Activated naive CD4-positive, alpha-beta T cell treated with anti-CD3 and anti-CD28 coated beads, Interleukin-2, amount 10 ng/mL, durations not matched to agents 7 days and 5 days (primary cell): ENCODE measurements around the gene UNC79.
"Not testable (repeated sequence)": the region's sequence is repeated elsewhere in the genome, so short reads cannot be mapped to it uniquely, and the experiment has no call there.

Experiments used
- CTCF ChIA-PET: fragments of 350-600 bp; sonication (Branson Sonifier 250); formaldehyde crosslinking; loops from one replicate; lab custom pipeline; 2021; ENCODE audit warnings: antibody characterized with exemption; lab: Charles Lee
- DNase-seq: peaks from one replicate; pipeline ENCODE4 v3.0.0-alpha.2; 2020
- H3K27ac Mint-ChIP-seq: one replicate; pipeline ENCODE4 v1.8.0; 2021; ENCODE audit warnings: mild to moderate bottlenecking, moderate library complexity, mixed read lengths
- H3K27me3 Mint-ChIP-seq: one replicate; pipeline ENCODE4 v1.8.0; 2021; ENCODE audit warnings: mild to moderate bottlenecking, mixed read lengths
- H3K36me3 Mint-ChIP-seq: one replicate; pipeline ENCODE4 v1.8.0; 2021; ENCODE audit warnings: mixed read lengths
- H3K4me1 Mint-ChIP-seq: one replicate; pipeline ENCODE4 v1.8.0; 2021; ENCODE audit warnings: mixed read lengths
- H3K4me3 Mint-ChIP-seq: one replicate; pipeline ENCODE4 v1.8.0; 2021; ENCODE audit warnings: mild to moderate bottlenecking, moderate library complexity, mixed read lengths
- H3K9me3 Mint-ChIP-seq: one replicate; pipeline ENCODE4 v1.8.0; 2021; ENCODE audit warnings: mixed read lengths

The UNC79 gene

GRCh38 chr14:93430315-93431035 lies at the start of gene UNC79:
Gene UNC79 (plus strand): TSS chr14:93430939. CDS start chr14:93431030, 91 bp downstream.
- Mint-ChIP-seq H3K36me3 (no peaks in the 10 kb centered on the region), H3K4me1 (no peaks in the 10 kb centered on the region), H3K9me3 (peaks cover 3% of the 10 kb centered on the region), H3K27me3 (peaks cover 20% of the 10 kb centered on the region), H3K4me3 (no peak within 1 kb of the TSS), H3K27ac (no peak within 1 kb of the TSS)
- no peak for DNase-seq
- CTCF ChIA-PET = no interaction called here

GRCh38 chr14:93381644-93382043 lies 49.1 kb upstream of the UNC79 start:
- H3K4me1 Mint-ChIP-seq = no peaks in the 10 kb centered on the region
- no peaks in the 10 kb centered on the region for H3K36me3 Mint-ChIP-seq
- no peak overlapping the region for H3K27ac Mint-ChIP-seq
- H3K27me3 Mint-ChIP-seq = peaks cover 4% of the 10 kb centered on the region
- no peak for DNase-seq
- CTCF ChIA-PET = interaction anchor here (1.0 kb wide), 1 partner anchor 83 kb away, joined by 3 read pairs; no protein-coding TSS in a partner anchor
- no peaks in the 10 kb centered on the region for H3K9me3 Mint-ChIP-seq
- no peak overlapping the region for H3K4me3 Mint-ChIP-seq

GRCh38 chr14:93384256-93384655 lies 46.5 kb upstream of the UNC79 start:
- H3K36me3 Mint-ChIP-seq, DNase-seq, H3K27me3 Mint-ChIP-seq, H3K27ac Mint-ChIP-seq, CTCF ChIA-PET, H3K4me3 Mint-ChIP-seq, H3K9me3 Mint-ChIP-seq, H3K4me1 Mint-ChIP-seq: not testable (repeated sequence)

GRCh38 chr14:93395231-93395630 lies 35.5 kb upstream of the UNC79 start:
- H3K4me3 Mint-ChIP-seq = no peak overlapping the region
- H3K4me1 Mint-ChIP-seq = no peaks in the 10 kb centered on the region
- H3K36me3 Mint-ChIP-seq = no peaks in the 10 kb centered on the region
- CTCF ChIA-PET = no interaction called here
- H3K9me3 Mint-ChIP-seq = peaks cover 1% of the 10 kb centered on the region
- DNase-seq = no peak
- no peak overlapping the region for H3K27ac Mint-ChIP-seq
- peaks cover 4% of the 10 kb centered on the region for H3K27me3 Mint-ChIP-seq

GRCh38 chr14:93396456-93396855 lies 34.3 kb upstream of the UNC79 start:
- H3K4me3 Mint-ChIP-seq = no peak overlapping the region
- H3K27me3 Mint-ChIP-seq = peaks cover 4% of the 10 kb centered on the region
- CTCF ChIA-PET = no interaction called here

GRCh38 chr14:93398491-93398890 lies 32.2 kb upstream of the UNC79 start:
- DNase-seq = no peak
- Mint-ChIP-seq H3K27ac (no peak overlapping the region), H3K36me3 (no peaks in the 10 kb centered on the region), H3K4me1 (no peaks in the 10 kb centered on the region), H3K27me3 (peaks cover 4% of the 10 kb centered on the region), H3K4me3 (no peak overlapping the region), H3K9me3 (peaks cover 1% of the 10 kb centered on the region)
- CTCF ChIA-PET = no interaction called here

More at GRCh38 chr14:93396456-93396855, 34.3 kb upstream of the UNC79 start:
- Mint-ChIP-seq H3K36me3 (no peaks in the 10 kb centered on the region), H3K9me3 (peaks cover 1% of the 10 kb centered on the region), H3K27ac (no peak overlapping the region), H3K4me1 (no peaks in the 10 kb centered on the region)
- DNase-seq = no peak

- Mint-ChIP-seq H3K36me3 (no peaks in the 10 kb centered on the region), H3K27me3 (no peaks in the 10 kb centered on the region), H3K4me1 (no peaks in the 10 kb centered on the region), H3K4me3 (no peak overlapping the region), H3K9me3 (no peaks in the 10 kb centered on the region), H3K27ac (no peak overlapping the region)
- no peak for DNase-seq
- CTCF ChIA-PET = no interaction called here
Observed at GRCh38 chr14:93402951-93403350, 27.8 kb upstream of the UNC79 start.

- DNase-seq = no peak
- Mint-ChIP-seq H3K4me3 (no peak overlapping the region), H3K27ac (no peak overlapping the region), H3K36me3 (no peaks in the 10 kb centered on the region), H3K9me3 (no peaks in the 10 kb centered on the region), H3K4me1 (no peaks in the 10 kb centered on the region), H3K27me3 (peaks cover 11% of the 10 kb centered on the region)
- CTCF ChIA-PET = no interaction called here
Observed at GRCh38 chr14:93410021-93410420, 20.7 kb upstream of the UNC79 start.

- Mint-ChIP-seq H3K36me3 (no peaks in the 10 kb centered on the region), H3K4me3 (no peak overlapping the region)
Observed at GRCh38 chr14:93410893-93411292, 19.8 kb upstream of the UNC79 start.

GRCh38 chr14:93425136-93425535 lies 5.6 kb upstream of the UNC79 start:
- H3K27me3 Mint-ChIP-seq, CTCF ChIA-PET, H3K4me3 Mint-ChIP-seq, H3K27ac Mint-ChIP-seq, H3K4me1 Mint-ChIP-seq, H3K36me3 Mint-ChIP-seq, H3K9me3 Mint-ChIP-seq, DNase-seq: not testable (repeated sequence)

More at GRCh38 chr14:93410893-93411292, 19.8 kb upstream of the UNC79 start:
- Mint-ChIP-seq H3K9me3 (no peaks in the 10 kb centered on the region), H3K27ac (no peak overlapping the region), H3K27me3 (peaks cover 11% of the 10 kb centered on the region), H3K4me1 (no peaks in the 10 kb centered on the region)
- no peak for DNase-seq
- CTCF ChIA-PET = no interaction called here

GRCh38 chr14:93426750-93427149 lies 4.0 kb upstream of the UNC79 start:
- peaks cover 20% of the 10 kb centered on the region for H3K27me3 Mint-ChIP-seq
- H3K36me3 Mint-ChIP-seq = no peaks in the 10 kb centered on the region
- H3K4me3 Mint-ChIP-seq = no peak overlapping the region
- CTCF ChIA-PET = no interaction called here
- H3K27ac Mint-ChIP-seq = no peak overlapping the region
- H3K4me1 Mint-ChIP-seq = no peaks in the 10 kb centered on the region
- DNase-seq = no peak
- peaks cover 3% of the 10 kb centered on the region for H3K9me3 Mint-ChIP-seq

GRCh38 chr14:93431036-93431670 lies 414 bp downstream of the UNC79 start:
- no peak overlapping the region for H3K27ac Mint-ChIP-seq
- no peaks in the 10 kb centered on the region for H3K36me3 Mint-ChIP-seq
- DNase-seq = no peak
- CTCF ChIA-PET = no interaction called here
- no peak overlapping the region for H3K4me3 Mint-ChIP-seq
- peaks cover 20% of the 10 kb centered on the region for H3K27me3 Mint-ChIP-seq
- peaks cover 3% of the 10 kb centered on the region for H3K9me3 Mint-ChIP-seq
- no peaks in the 10 kb centered on the region for H3K4me1 Mint-ChIP-seq

GRCh38 chr14:93454224-93454623 lies 23.5 kb downstream of the UNC79 start:
- H3K4me3 Mint-ChIP-seq = no peak overlapping the region
- H3K9me3 Mint-ChIP-seq = no peaks in the 10 kb centered on the region
- no peak for DNase-seq
- CTCF ChIA-PET = no interaction called here
- H3K27me3 Mint-ChIP-seq = no peaks in the 10 kb centered on the region
- no peaks in the 10 kb centered on the region for H3K36me3 Mint-ChIP-seq
- no peak overlapping the region for H3K27ac Mint-ChIP-seq
- H3K4me1 Mint-ChIP-seq = no peaks in the 10 kb centered on the region

GRCh38 chr14:93456356-93456755 lies 25.6 kb downstream of the UNC79 start:
- Mint-ChIP-seq H3K9me3 (no peaks in the 10 kb centered on the region), H3K36me3 (no peaks in the 10 kb centered on the region), H3K27me3 (no peaks in the 10 kb centered on the region), H3K4me1 (no peaks in the 10 kb centered on the region), H3K27ac (no peak overlapping the region), H3K4me3 (no peak overlapping the region)
- no peak for DNase-seq
- CTCF ChIA-PET = no interaction called here

- Mint-ChIP-seq H3K4me1 (no peaks in the 10 kb centered on the region), H3K36me3 (no peaks in the 10 kb centered on the region), H3K9me3 (no peaks in the 10 kb centered on the region), H3K27me3 (peaks cover 5% of the 10 kb centered on the region), H3K27ac (no peak overlapping the region), H3K4me3 (no peak overlapping the region)
- DNase-seq = no peak
- CTCF ChIA-PET = no interaction called here
Observed at GRCh38 chr14:93458234-93458633, 27.5 kb downstream of the UNC79 start.
